ENCODE results near the gene GTF2IRD1. TPM values are rescaled to one million over a fixed set of nuclear protein-coding genes. Genes with fewer than 3 reads are reported as not detected.

The GTF2IRD1 gene
- polyA plus RNA-seq, 1 donor = 50.8 TPM

Other genes with a start within 250 kb of the GTF2IRD1 start
- gene LAT2, start 243.9 kb upstream of the GTF2IRD1 start, polyA plus RNA-seq (ENCODE audit: insufficient read length) = 4.3 TPM
- 34.2 TPM for gene RFC2, start 199.5 kb upstream of the GTF2IRD1 start, polyA plus RNA-seq (ENCODE audit: insufficient read length)
- gene CLIP2, start 164.5 kb upstream of the GTF2IRD1 start, polyA plus RNA-seq (ENCODE audit: insufficient read length) = 22.3 TPM
- 175 TPM for gene GTF2I, start 203.8 kb downstream of the GTF2IRD1 start, polyA plus RNA-seq (ENCODE audit: insufficient read length)

All from hindlimb muscle (tissue), 1 donor.